ENCODE measurements around the gene ZBTB38. TPM values are rescaled to one million over a fixed set of nuclear protein-coding genes. Genes with fewer than 3 reads are reported as not detected.

Gene ZBTB38
- total RNA-seq, 4 donors from 2014 or later, result 160 to 415 (median 232) TPM

DNA sequence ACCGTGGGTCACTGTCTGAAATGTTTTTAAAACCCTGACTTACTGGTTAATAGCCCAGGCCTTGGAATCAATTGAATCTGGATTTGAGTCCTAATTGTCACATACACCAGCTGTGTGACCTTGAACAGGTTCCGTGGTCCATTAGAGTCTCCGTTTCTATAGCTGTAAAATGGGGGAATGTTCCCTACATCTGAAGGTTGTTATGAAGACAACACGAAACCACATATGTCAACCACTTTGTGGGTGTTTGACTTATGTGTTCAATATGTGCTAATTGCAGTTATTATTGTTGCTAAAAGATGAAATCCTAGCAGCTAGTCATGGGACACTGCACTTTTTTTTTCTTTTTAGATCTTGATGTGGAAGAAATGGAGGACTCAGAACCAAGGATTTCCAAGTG, 35.3 kb downstream of the ZBTB38 start:
- Histone ChIP-seq H3K4me3 (peak overlapping the region; percentile 53 to 70 (median 68)), H3K27me3 (no peaks in the 10 kb centered on the region), H3K27ac (peak overlapping the region; percentile 92 to 99 (median 96)), H3K36me3 (peaks cover 0 to 20% of the 10 kb centered on the region in 2 donors), H3K9me3 (no peaks in the 10 kb centered on the region), H3K4me1 (peaks cover 45 to 49% of the 10 kb centered on the region in 2 donors)
- in situ Hi-C loops (cut with MboI; ENCODE audit: low sequenced_read_pairs in 4 of 4) (loop anchor here in 1 of 4 donors (25.0 kb wide), 1 partner anchor 466 kb away; the partner anchor contains the start of gene SLC25A36), intact Hi-C loops (cut with DNase I; ENCODE audit: low total_unique reads) (loop anchor here (5.0 kb wide), 1 partner anchor 39 kb away; no protein-coding TSS in a partner anchor)
- ATAC-seq (no peak), DNase-seq (no peak)
- no peak for TF ChIP-seq POLR2A (IDR thresholded peaks at IDR 0.05)
- TF ChIP-seq, protein P1, sequence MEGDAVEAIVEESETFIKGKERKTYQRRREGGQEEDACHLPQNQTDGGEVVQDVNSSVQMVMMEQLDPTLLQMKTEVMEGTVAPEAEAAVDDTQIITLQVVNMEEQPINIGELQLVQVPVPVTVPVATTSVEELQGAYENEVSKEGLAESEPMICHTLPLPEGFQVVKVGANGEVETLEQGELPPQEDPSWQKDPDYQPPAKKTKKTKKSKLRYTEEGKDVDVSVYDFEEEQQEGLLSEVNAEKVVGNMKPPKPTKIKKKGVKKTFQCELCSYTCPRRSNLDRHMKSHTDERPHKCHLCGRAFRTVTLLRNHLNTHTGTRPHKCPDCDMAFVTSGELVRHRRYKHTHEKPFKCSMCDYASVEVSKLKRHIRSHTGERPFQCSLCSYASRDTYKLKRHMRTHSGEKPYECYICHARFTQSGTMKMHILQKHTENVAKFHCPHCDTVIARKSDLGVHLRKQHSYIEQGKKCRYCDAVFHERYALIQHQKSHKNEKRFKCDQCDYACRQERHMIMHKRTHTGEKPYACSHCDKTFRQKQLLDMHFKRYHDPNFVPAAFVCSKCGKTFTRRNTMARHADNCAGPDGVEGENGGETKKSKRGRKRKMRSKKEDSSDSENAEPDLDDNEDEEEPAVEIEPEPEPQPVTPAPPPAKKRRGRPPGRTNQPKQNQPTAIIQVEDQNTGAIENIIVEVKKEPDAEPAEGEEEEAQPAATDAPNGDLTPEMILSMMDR (IDR thresholded peaks at IDR 0.05 in 4 of 5, conservative IDR thresholded peaks at IDR 0.05 in 1 of 5), result no peak

DNA sequence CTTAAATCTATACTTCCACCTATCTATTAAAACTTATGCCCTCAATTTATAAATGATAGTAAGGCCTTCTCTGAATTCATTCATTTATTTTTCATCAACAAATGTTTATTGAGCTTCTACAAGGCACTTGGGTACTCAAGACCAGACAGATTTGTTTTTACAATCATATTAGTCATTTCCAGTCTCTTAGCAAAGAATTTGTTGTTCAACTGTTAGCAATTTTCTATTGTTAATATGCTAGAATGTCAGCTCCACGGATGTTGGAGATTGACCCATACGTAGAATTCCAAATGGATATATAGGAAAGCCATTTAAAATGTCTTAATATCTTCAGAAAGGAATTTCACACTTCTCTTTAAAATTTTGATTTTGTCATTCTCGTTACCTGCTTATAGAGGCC, 36.7 kb downstream of the ZBTB38 start:
- peak overlapping the region; percentile 92 to 99 (median 96) for H3K27ac ChIP-seq
- intact Hi-C loops (cut with DNase I; ENCODE audit: low total_unique reads) (no loop called here), in situ Hi-C loops (cut with MboI; ENCODE audit: low sequenced_read_pairs in 4 of 4) (loop anchor here in 1 of 4 donors (25.0 kb wide), 1 partner anchor 468 kb away; the partner anchor contains the start of gene SLC25A36)

DNA sequence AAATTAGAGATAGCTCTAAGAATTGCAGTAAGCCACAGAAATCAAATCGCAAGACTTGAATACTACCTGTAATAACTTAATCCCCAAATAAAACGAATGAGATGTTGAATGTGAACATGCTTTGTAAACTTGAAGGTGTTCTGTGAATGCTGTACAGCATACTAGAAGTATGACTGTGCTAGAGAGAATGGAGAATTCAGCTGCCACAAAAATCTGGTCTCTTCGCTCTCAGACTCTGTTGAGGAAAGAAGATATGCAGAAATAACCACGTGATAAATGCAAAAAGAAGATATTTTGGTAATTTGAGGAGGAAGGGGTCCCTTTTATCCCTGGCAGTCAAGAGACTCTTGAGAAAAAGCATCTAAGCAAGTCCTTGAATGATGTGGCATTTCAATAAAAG, 37.3 kb downstream of the ZBTB38 start:
- H3K27ac ChIP-seq, result peak overlapping the region; percentile 92 to 99 (median 96)
- no peaks in the 10 kb centered on the region for H3K9me3 ChIP-seq
- intact Hi-C loops (cut with DNase I; ENCODE audit: low total_unique reads) (no loop called here), in situ Hi-C loops (cut with MboI; ENCODE audit: low sequenced_read_pairs in 4 of 4) (loop anchor here in 1 of 4 donors (25.0 kb wide), 1 partner anchor 468 kb away; the partner anchor contains the start of gene SLC25A36)
- ATAC-seq (no peak), DNase-seq (no peak)
- H3K4me3 ChIP-seq, result no peak overlapping the region
- no peak for TF ChIP-seq POLR2A (IDR thresholded peaks at IDR 0.05)
- TF ChIP-seq, protein P1 (IDR thresholded peaks at IDR 0.05 in 4 of 5, conservative IDR thresholded peaks at IDR 0.05 in 1 of 5), result no peak
- H3K4me1 ChIP-seq, result peaks cover 56 to 59% of the 10 kb centered on the region in 2 donors
- H3K36me3 ChIP-seq, result peaks cover 0 to 20% of the 10 kb centered on the region in 2 donors
- H3K27me3 ChIP-seq, result no peaks in the 10 kb centered on the region

More for the DNA sequence above, 36.7 kb downstream of the ZBTB38 start:
- no peaks in the 10 kb centered on the region for H3K27me3 ChIP-seq
- peaks cover 0 to 20% of the 10 kb centered on the region in 2 donors for H3K36me3 ChIP-seq
- no peak overlapping the region for H3K4me3 ChIP-seq
- DNase-seq, result no peak
- H3K9me3 ChIP-seq, result no peaks in the 10 kb centered on the region
- ATAC-seq, result no peak
- TF ChIP-seq, protein P1 (IDR thresholded peaks at IDR 0.05 in 4 of 5, conservative IDR thresholded peaks at IDR 0.05 in 1 of 5), result no peak
- TF ChIP-seq POLR2A (IDR thresholded peaks at IDR 0.05), result no peak
- H3K4me1 ChIP-seq, result peaks cover 55 to 61% of the 10 kb centered on the region in 2 donors

DNA sequence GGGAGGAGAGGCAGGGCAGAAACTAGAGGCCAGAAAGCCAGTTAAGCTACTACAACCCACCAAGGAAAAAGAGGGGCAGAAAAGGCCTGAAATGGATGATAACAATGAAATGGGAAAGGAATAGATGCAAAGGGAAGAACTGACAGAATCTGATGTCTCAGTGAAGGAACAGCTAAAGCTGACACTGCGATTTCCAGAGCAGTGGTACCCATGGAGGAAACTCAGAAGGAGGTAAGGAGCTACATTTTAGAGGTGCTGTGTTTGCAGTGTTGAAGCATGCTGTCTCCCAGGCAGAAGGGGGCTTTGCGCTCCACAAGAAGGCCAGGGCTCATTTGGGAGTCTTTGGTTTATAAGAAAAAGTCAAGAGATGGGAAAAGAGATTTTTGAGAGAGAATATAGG, 38.0 kb downstream of the ZBTB38 start:
- DNase-seq (no peak), ATAC-seq (no peak)
- Histone ChIP-seq H3K27ac (peak overlapping the region; percentile 92 to 99 (median 96)), H3K4me3 (no peak overlapping the region), H3K27me3 (no peaks in the 10 kb centered on the region), H3K9me3 (no peaks in the 10 kb centered on the region), H3K4me1 (peaks cover 56 to 59% of the 10 kb centered on the region in 2 donors), H3K36me3 (peaks cover 0 to 20% of the 10 kb centered on the region in 2 donors)
- in situ Hi-C loops (cut with MboI; ENCODE audit: low sequenced_read_pairs in 4 of 4), result loop anchor here in 1 of 4 donors (25.0 kb wide), 1 partner anchor 469 kb away; the partner anchor contains the start of gene SLC25A36
- intact Hi-C loops (cut with DNase I; ENCODE audit: low total_unique reads), result no loop called here
- TF ChIP-seq, protein P1 (IDR thresholded peaks at IDR 0.05 in 4 of 5, conservative IDR thresholded peaks at IDR 0.05 in 1 of 5), result no peak
- TF ChIP-seq POLR2A (IDR thresholded peaks at IDR 0.05), result no peak
